Iris pigment epithelial cell (primary cell): ENCODE results near the gene PELI3.
"Not testable (repeated sequence)": the region's sequence is repeated elsewhere in the genome, so short reads cannot be mapped to it uniquely, and the experiment has no call there.

Source experiments
- DNase-seq: peaks from one replicate; pipeline ENCODE4 v3.0.0-alpha.2; 2011; ENCODE audit warnings: low read depth

The PELI3 gene, protein sequence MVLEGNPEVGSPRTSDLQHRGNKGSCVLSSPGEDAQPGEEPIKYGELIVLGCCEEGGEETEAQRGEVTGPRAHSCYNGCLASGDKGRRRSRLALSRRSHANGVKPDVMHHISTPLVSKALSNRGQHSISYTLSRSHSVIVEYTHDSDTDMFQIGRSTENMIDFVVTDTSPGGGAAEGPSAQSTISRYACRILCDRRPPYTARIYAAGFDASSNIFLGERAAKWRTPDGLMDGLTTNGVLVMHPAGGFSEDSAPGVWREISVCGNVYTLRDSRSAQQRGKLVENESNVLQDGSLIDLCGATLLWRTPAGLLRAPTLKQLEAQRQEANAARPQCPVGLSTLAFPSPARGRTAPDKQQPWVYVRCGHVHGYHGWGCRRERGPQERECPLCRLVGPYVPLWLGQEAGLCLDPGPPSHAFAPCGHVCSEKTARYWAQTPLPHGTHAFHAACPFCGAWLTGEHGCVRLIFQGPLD

DNA sequence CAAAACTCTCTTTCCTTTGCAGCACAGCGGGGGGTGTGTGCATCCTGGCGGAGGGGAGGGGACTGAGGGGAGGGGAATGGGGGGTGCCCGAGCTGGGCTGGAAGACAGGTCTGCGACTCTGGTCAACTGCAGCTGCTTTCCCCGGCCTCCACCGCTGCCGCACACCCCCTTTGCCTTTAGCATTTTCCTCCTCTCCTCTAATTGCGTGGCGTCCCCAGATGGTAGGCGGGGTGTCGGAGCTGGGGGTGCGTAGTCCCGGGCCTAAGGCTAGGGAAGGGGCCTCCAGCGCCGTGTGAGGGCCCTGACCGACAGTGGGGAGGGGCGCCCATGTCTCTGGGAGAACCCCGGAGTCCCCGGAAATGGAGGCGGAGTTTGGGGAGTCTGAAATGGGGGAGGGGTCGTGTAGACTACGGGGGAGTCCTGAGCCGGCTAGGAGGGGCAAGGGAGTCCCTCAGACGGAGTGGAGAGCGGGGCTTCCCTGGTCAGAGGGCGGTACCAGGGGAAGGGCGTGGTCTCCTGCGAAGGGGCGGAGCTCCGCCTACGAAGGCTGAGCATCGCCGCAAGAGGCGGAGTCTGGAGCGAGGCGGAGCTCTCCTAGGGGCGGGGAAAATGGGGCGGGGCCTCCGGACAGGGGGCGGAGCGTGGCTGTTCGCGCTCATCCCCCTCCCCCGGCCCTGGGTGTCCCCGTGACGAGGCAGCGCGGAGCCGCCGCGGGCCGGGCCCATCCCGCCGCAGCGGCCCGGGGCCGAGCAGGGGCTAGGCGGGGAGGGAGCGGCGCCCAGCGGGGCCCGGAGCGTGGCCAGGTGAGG, at the start of gene PELI3:
Gene PELI3 (plus strand): TSS at position 681 of the 809 bp plus-strand sequence. CDS start 1,224 bp downstream, outside the sequence.
- DNase-seq: peak; percentile 92

GRCh38 chr11:66417000-66417399, 49.7 kb upstream of the PELI3 start:
- DNase-seq: no peak

GRCh38 chr11:66418168-66418985, 48.3 kb upstream of the PELI3 start:
- DNase-seq: peak; percentile 95

DNA sequence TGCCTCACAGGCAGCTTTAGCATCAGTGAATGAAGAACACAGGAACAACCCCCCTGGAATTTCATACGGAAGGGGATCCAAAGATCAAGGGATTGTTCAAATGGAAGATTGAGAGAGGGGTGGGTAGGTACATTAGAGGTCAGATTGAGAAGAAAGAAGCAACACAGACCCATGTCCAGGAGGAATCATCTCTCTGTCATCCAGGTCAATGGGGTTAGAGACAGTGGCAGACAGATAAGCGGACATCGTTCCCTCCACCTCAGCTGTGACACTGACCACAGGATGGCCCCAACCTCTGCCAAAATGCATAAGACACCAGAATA, 47.8 kb upstream of the PELI3 start:
- DNase-seq: no peak

DNA sequence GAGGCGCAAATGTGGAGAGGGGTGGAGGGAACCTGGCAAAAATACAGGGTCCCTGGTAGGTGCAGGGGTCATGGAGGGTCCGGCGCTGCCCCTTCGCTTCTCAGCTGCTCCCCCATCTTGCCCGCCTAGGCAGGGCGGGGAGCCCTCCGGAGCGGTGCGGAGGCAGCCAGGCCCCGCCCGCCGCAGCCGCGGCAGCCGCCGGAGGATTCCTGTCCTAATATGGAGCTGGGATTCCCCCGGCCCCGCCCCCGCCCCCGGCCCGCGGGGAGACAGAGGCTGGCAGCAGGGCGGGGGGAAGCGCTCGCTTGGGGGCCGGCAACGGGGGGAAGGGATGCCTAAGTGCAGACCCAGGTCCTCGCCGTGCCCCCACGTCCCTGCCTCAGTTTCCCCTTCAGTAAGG, 46.9 kb upstream of the PELI3 start:
- no peak for DNase-seq

- DNase-seq: no peak
Observed at GRCh38 chr11:66420671-66421476, 45.8 kb upstream of the PELI3 start, which contains the start of gene NPAS4. Gene NPAS4, plus strand, starts transcription at chr11:66421035. Its CDS starts 145 bp downstream, at chr11:66421180.

DNA sequence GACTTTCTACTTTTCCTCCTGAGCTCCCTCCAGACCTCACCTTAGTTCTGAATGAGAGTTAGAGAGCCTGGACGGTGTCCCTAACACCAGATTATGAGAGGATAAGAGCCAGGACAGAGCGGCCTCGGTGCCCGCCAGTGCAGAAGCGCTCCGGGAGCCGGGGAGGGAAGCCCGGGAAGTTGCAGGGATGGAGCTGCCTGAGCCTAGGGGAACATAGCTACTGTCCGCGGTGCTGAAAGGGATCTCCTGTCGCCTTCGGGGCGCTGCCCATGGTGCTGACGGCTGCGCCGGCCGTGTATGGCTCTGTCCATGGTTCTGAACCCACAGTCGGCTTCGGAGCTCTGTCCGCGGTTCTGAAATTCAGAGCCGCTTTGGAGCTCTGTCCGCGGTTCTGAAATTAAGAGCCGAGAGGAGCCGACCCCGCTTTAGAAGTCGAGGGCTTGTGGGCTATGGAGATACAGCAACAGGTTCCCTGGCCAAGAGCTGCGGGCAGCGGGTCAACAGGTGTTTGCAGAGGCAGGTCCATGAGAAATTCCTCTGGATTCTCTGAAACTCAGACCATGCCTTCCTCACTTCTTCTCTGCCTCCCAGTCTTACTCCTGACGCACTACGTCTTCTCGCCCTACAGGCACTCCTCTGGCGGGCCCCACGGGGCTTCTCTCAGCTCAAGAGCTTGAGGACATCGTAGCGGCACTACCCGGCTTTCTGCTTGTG, 45.1 kb upstream of the PELI3 start:
- peak; percentile 76 for DNase-seq

- DNase-seq: no peak
Observed at GRCh38 chr11:66426314-66426713, 40.4 kb upstream of the PELI3 start.

GRCh38 chr11:66428933-66429332, 37.8 kb upstream of the PELI3 start:
- DNase-seq: no peak

GRCh38 chr11:66429983-66430602, 36.6 kb upstream of the PELI3 start:
- peak; percentile 64 for DNase-seq

- not testable (repeated sequence) for DNase-seq
Observed at GRCh38 chr11:66431287-66431686, 35.4 kb upstream of the PELI3 start.

- DNase-seq: not testable (repeated sequence)
Observed at GRCh38 chr11:66431871-66432329, 34.8 kb upstream of the PELI3 start.

GRCh38 chr11:66432597-66432996, 34.1 kb upstream of the PELI3 start:
- DNase-seq: no peak

DNA sequence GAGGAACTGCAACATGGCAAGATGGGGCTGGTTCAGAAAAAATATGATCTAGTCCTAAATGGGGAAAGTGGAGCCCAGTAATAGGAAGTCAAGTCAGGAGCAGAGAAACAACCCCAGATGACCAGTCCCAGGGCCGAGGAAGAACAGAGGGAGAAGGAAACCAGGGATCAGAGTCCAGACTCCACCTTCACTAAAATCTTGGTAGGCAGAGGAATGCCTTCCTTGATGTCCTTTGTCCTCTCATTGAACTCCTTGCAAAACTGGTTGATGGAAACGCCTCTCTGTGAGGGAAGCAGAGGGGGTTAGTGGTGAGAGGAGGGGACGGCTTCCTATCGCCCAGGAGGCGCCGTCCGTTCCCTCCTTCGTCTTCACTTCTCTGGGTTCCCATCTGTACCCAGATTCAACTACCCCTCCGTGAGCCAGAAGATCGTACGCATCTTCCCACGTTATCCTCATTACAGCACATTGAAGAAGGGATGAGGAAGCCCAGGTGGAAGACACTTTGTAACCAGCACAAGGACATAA, 28.7 kb upstream of the PELI3 start:
- DNase-seq: no peak

GRCh38 chr11:66438504-66439466, 27.9 kb upstream of the PELI3 start, which contains the start of gene MRPL11:
Gene MRPL11, minus strand, starts transcription at chr11:66438848. Its CDS starts 94 bp downstream, at chr11:66438754.
- peak; percentile 92 for DNase-seq

- not testable (repeated sequence) for DNase-seq
Observed at GRCh38 chr11:66440101-66440939, 26.4 kb upstream of the PELI3 start.

DNA sequence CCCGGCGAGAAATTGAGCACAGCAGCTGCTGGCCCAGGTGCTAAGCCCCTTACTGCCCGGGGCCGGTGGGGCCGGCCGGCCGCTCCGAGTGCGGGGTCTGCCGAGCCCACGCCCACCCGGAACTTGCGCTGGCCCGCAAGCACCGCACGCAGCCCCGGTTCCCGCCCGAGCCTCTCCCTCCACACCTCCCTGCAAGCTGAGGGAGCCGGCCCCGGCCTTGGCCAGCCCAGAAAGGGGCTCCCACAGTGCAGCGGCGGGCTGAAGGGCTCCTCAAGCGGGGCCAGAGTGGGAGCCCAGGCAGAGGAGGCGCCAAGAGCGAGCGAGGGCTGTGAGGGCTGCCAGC, 25.8 kb upstream of the PELI3 start:
- DNase-seq: not testable (repeated sequence)

GRCh38 chr11:66443602-66444001, 23.1 kb upstream of the PELI3 start:
- DNase-seq: peak; percentile 88
